Measurements from ENCODE around the gene IRF1.

Gene IRF1

GRCh38 chr5:132461569-132462070 lies 29.0 kb downstream of the IRF1 start:
- peaks cover 100% of the 10 kb centered on the region in 2 experiments for H3K4me1 ChIP-seq (ENCODE audit: control insufficient read depth in 1 of 2, insufficient read depth in 1 of 2, low read depth in 1 of 2, low read length in 1 of 2)
- H3K27me3 ChIP-seq: no peaks in the 10 kb centered on the region
- no peak for TF ChIP-seq CTCF (IDR thresholded peaks at IDR 0.05)
- H3K9me3 ChIP-seq: no peaks in the 10 kb centered on the region
- H3K36me3 ChIP-seq: no peaks in the 10 kb centered on the region
- peak overlapping the region; percentile 100 for H3K27ac ChIP-seq
- H3K4me3 ChIP-seq (ENCODE audit: low read depth in 1 of 2, low read length in 1 of 2): peak overlapping the region in 1 of 2 experiments; percentile 54

- Histone ChIP-seq H3K9me3 (no peaks in the 10 kb centered on the region), H3K36me3 (no peaks in the 10 kb centered on the region), H3K27ac (peak overlapping the region; percentile 100), H3K4me3 (ENCODE audit: low read depth in 1 of 2, low read length in 1 of 2) (peak overlapping the region; percentile 40 to 54), H3K4me1 (ENCODE audit: control insufficient read depth in 1 of 2, insufficient read depth in 1 of 2, low read depth in 1 of 2, low read length in 1 of 2) (peaks cover 100% of the 10 kb centered on the region in 2 experiments), H3K27me3 (no peaks in the 10 kb centered on the region)
- TF ChIP-seq CTCF (IDR thresholded peaks at IDR 0.05): no peak
These were observed 29.6 kb downstream of the IRF1 start for GRCh38 chr5:132460846-132461568.

- H3K27ac ChIP-seq: peak overlapping the region; percentile 100
- peaks cover 100% of the 10 kb centered on the region in 2 experiments for H3K4me1 ChIP-seq (ENCODE audit: control insufficient read depth in 1 of 2, insufficient read depth in 1 of 2, low read depth in 1 of 2, low read length in 1 of 2)
- H3K27me3 ChIP-seq: no peaks in the 10 kb centered on the region
- no peaks in the 10 kb centered on the region for H3K36me3 ChIP-seq
- peak; percentile 98 for TF ChIP-seq CTCF (IDR thresholded peaks at IDR 0.05)
- H3K9me3 ChIP-seq: no peaks in the 10 kb centered on the region
- H3K4me3 ChIP-seq (ENCODE audit: low read depth in 1 of 2, low read length in 1 of 2): peak overlapping the region; percentile 40 to 54
These were observed 30.4 kb downstream of the IRF1 start for GRCh38 chr5:132459983-132460838.

GRCh38 chr5:132459031-132459982 lies 31.3 kb downstream of the IRF1 start:
- peaks cover 100% of the 10 kb centered on the region in 2 experiments for H3K4me1 ChIP-seq (ENCODE audit: control insufficient read depth in 1 of 2, insufficient read depth in 1 of 2, low read depth in 1 of 2, low read length in 1 of 2)
- H3K4me3 ChIP-seq (ENCODE audit: low read depth in 1 of 2, low read length in 1 of 2): peak overlapping the region; percentile 40 to 54

More at GRCh38 chr5:132459031-132459982, 31.3 kb downstream of the IRF1 start:
- H3K36me3 ChIP-seq: no peaks in the 10 kb centered on the region
- H3K9me3 ChIP-seq: no peaks in the 10 kb centered on the region
- no peaks in the 10 kb centered on the region for H3K27me3 ChIP-seq
- TF ChIP-seq CTCF (IDR thresholded peaks at IDR 0.05): no peak
- peak overlapping the region; percentile 100 for H3K27ac ChIP-seq

Data from neutrophil (primary cell).